ENCODE data around the gene SNAPC5. TPM values are rescaled to one million over a fixed set of nuclear protein-coding genes. Genes with fewer than 3 reads are reported as not detected.

SNAPC5 gene
- total and polyA plus RNA-seq, 2 experiments from 2014 or later, result 5.3 to 23.2 TPM

GRCh38 chr15:66498501-66499386 lies 1.2 kb upstream of the SNAPC5 start:
- H3K79me2 ChIP-seq (ENCODE audit: insufficient read depth), result peaks cover 60% of the 10 kb centered on the region

DNA sequence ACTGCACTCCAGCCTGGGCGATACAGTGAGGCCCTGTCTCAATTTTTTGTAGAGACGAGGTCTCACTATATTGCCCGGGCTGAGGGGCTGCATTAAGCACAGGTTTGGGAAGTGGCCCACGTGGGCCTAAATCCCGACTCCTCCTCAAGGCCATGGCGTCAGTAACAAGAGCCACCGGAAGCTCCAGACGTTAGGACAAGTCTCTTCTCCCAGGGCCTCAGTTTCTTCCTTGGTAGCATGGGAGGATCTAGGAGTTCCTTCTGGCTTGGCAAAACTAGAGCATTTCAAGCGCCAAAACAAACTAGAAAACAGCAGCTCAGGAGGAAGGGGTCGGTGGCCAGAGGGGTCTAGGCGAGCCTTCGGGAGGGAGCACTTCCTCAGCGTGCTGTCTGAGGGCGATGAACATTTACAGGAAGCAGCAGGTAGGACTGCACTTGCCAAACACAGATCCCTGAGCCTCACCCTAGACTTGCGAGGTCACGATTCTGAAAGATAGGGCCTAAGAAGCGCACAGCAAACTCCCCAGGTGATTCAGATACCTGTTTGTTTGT lies 536 bp downstream of the SNAPC5 start:
- in situ Hi-C loops (cut with MboI), result no loop called here
- peak; percentile 32 for DNase-seq
- Histone ChIP-seq H3K9ac (peak overlapping the region; percentile 90), H3F3A (ENCODE audit: insufficient read depth) (peaks cover 57% of the 10 kb centered on the region), H3K4me3 (peak overlapping the region; percentile 99), H3K27me3 (replicated peaks; ENCODE audit: insufficient read depth) (no peaks in the 10 kb centered on the region), H3K79me2 (ENCODE audit: insufficient read depth) (peaks cover 43% of the 10 kb centered on the region), H4K20me1 (ENCODE audit: insufficient read depth) (0 out of 2 replicates have a peak, but pooled peaks cover under 1% of the 10 kb centered on the region), H3K9me3 (ENCODE audit: low read depth) (no peaks in the 10 kb centered on the region), H3K27ac (peak overlapping the region; percentile 55), H3K36me3 (ENCODE audit: low read depth) (peaks cover 65% of the 10 kb centered on the region), H3K9me2 (ENCODE audit: insufficient read depth) (no peaks in the 10 kb centered on the region), H3K4me2 (ENCODE audit: unreplicated experiment) (peak overlapping the region; percentile 99), H2AFZ (peak overlapping the region; percentile 86), H3K4me1 (ENCODE audit: insufficient read depth) (peaks cover 2% of the 10 kb centered on the region)
- no peak for TF ChIP-seq EZH2phosphoT487 (IDR thresholded peaks at IDR 0.05; ENCODE audit: insufficient read depth, low read depth)
- no peak for TF ChIP-seq EZH2 (IDR thresholded peaks at IDR 0.05; ENCODE audit: insufficient read depth, poor library complexity, severe bottlenecking)
- 22 to 23% methylated on average over 17 of the region's 17 CpGs for WGBS, 2 experiments (ENCODE audit: low coverage in 1 of 2, low lambda C conversion rate in 2 of 2, missing lambda C conversion rate in 2 of 2)

More at GRCh38 chr15:66498501-66499386, 1.2 kb upstream of the SNAPC5 start:
- H3K4me2 ChIP-seq (ENCODE audit: unreplicated experiment), result no peak overlapping the region
- H3K36me3 ChIP-seq (ENCODE audit: low read depth), result peaks cover 64% of the 10 kb centered on the region
- H3K4me3 ChIP-seq, result no peak overlapping the region
- TF ChIP-seq EZH2 (IDR thresholded peaks at IDR 0.05; ENCODE audit: insufficient read depth, poor library complexity, severe bottlenecking) (no peak), EZH2phosphoT487 (IDR thresholded peaks at IDR 0.05; ENCODE audit: insufficient read depth, low read depth) (no peak)
- 12 to 21% methylated on average over 3 of the region's 3 CpGs for WGBS, 2 experiments (ENCODE audit: low coverage in 1 of 2, low lambda C conversion rate in 2 of 2, missing lambda C conversion rate in 2 of 2)
- H3K4me1 ChIP-seq (ENCODE audit: insufficient read depth), result peaks cover 12% of the 10 kb centered on the region
- peaks cover 71% of the 10 kb centered on the region for H3F3A ChIP-seq (ENCODE audit: insufficient read depth)
- no peak overlapping the region for H2AFZ ChIP-seq
- in situ Hi-C loops (cut with MboI), result no loop called here
- H3K9me2 ChIP-seq (ENCODE audit: insufficient read depth), result no peaks in the 10 kb centered on the region
- peak overlapping the region; percentile 38; the same call in 1 of the 2 replicates for H3K9ac ChIP-seq
- H3K9me3 ChIP-seq (ENCODE audit: low read depth), result no peaks in the 10 kb centered on the region
- peak; percentile 64 for DNase-seq
- 0 out of 2 replicates have a peak, but pooled peaks cover 11% of the 10 kb centered on the region for H4K20me1 ChIP-seq (ENCODE audit: insufficient read depth)
- H3K27ac ChIP-seq, result peak overlapping the region; percentile 46
- H3K27me3 ChIP-seq (replicated peaks; ENCODE audit: insufficient read depth), result no peaks in the 10 kb centered on the region

- no peaks in the 10 kb centered on the region for H3K4me1 ChIP-seq (ENCODE audit: insufficient read depth)
- H3K9ac ChIP-seq, result no peak overlapping the region
- no peaks in the 10 kb centered on the region for H3K27me3 ChIP-seq (replicated peaks; ENCODE audit: insufficient read depth)
- H2AFZ ChIP-seq, result no peak overlapping the region
- no peaks in the 10 kb centered on the region for H4K20me1 ChIP-seq (ENCODE audit: insufficient read depth)
- no peaks in the 10 kb centered on the region for H3K9me3 ChIP-seq (ENCODE audit: low read depth)
- no peak overlapping the region for H3K4me3 ChIP-seq
- H3K36me3 ChIP-seq (ENCODE audit: low read depth), result peaks cover 44% of the 10 kb centered on the region
- no peak overlapping the region for H3K4me2 ChIP-seq (ENCODE audit: unreplicated experiment)
- WGBS, 2 experiments (ENCODE audit: low coverage in 1 of 2, low lambda C conversion rate in 2 of 2, missing lambda C conversion rate in 2 of 2), result 92 to 100% methylated on average over 2 of the region's 2 CpGs
- peaks cover 33% of the 10 kb centered on the region for H3F3A ChIP-seq (ENCODE audit: insufficient read depth)
- in situ Hi-C loops (cut with MboI), result no loop called here
- peaks cover 20% of the 10 kb centered on the region for H3K79me2 ChIP-seq (ENCODE audit: insufficient read depth)
- H3K9me2 ChIP-seq (ENCODE audit: insufficient read depth), result no peaks in the 10 kb centered on the region
- DNase-seq, result no peak
- H3K27ac ChIP-seq, result no peak overlapping the region
- TF ChIP-seq EZH2 (IDR thresholded peaks at IDR 0.05; ENCODE audit: insufficient read depth, poor library complexity, severe bottlenecking) (no peak), EZH2phosphoT487 (IDR thresholded peaks at IDR 0.05; ENCODE audit: insufficient read depth, low read depth) (no peak)
These were observed 3.3 kb downstream of the SNAPC5 start for GRCh38 chr15:66494262-66494661.

GRCh38 chr15:66491846-66492245 lies 5.7 kb downstream of the SNAPC5 start:
- in situ Hi-C loops (cut with MboI), result no loop called here
- no peak overlapping the region for H3K4me2 ChIP-seq (ENCODE audit: unreplicated experiment)
- peaks cover 18% of the 10 kb centered on the region for H3F3A ChIP-seq (ENCODE audit: insufficient read depth)
- H2AFZ ChIP-seq, result no peak overlapping the region
- H3K79me2 ChIP-seq (ENCODE audit: insufficient read depth), result peaks cover 14% of the 10 kb centered on the region
- H3K9me3 ChIP-seq (ENCODE audit: low read depth), result no peaks in the 10 kb centered on the region
- 94 to 97% methylated on average over 3 of the region's 3 CpGs for WGBS, 2 experiments (ENCODE audit: low coverage in 1 of 2, low lambda C conversion rate in 2 of 2, missing lambda C conversion rate in 2 of 2)
- H3K27ac ChIP-seq, result no peak overlapping the region
- peaks cover 40% of the 10 kb centered on the region for H3K36me3 ChIP-seq (ENCODE audit: low read depth)
- H4K20me1 ChIP-seq (ENCODE audit: insufficient read depth), result no peaks in the 10 kb centered on the region
- no peaks in the 10 kb centered on the region for H3K27me3 ChIP-seq (replicated peaks; ENCODE audit: insufficient read depth)
- TF ChIP-seq EZH2 (IDR thresholded peaks at IDR 0.05; ENCODE audit: insufficient read depth, poor library complexity, severe bottlenecking) (no peak), EZH2phosphoT487 (IDR thresholded peaks at IDR 0.05; ENCODE audit: insufficient read depth, low read depth) (no peak)
- H3K9ac ChIP-seq, result no peak overlapping the region
- H3K4me3 ChIP-seq, result no peak overlapping the region
- no peaks in the 10 kb centered on the region for H3K4me1 ChIP-seq (ENCODE audit: insufficient read depth)
- no peaks in the 10 kb centered on the region for H3K9me2 ChIP-seq (ENCODE audit: insufficient read depth)
- DNase-seq, result no peak
